CD4-positive, alpha-beta T cell (primary cell): Measurements from ENCODE around the gene SUPT6H. TPM values are rescaled to one million over a fixed set of nuclear protein-coding genes. Genes with fewer than 3 reads are reported as not detected.
"Not testable (repeated sequence)": the region's sequence is repeated elsewhere in the genome, so short reads cannot be mapped to it uniquely, and the experiment has no call there.

Source experiments
- ATAC-seq: fragments of 200-7000 bp; cut with Tn5 transposase; one replicate; pipeline ENCODE4 v1.10.0; 2022; ENCODE audit warnings: mild to moderate bottlenecking; ENCODE audit not compliant: poor library complexity
- CTCF ChIA-PET: fragments of 350-600 bp; sonication (Branson Sonifier 250); formaldehyde crosslinking; loops from one replicate; lab custom pipeline; 2021; ENCODE audit warnings: antibody characterized with exemption, inconsistent platforms; lab: Charles Lee
- POLR2A ChIA-PET: fragments of 350-600 bp; sonication (Branson Sonifier 250); formaldehyde crosslinking; loops from one replicate; lab custom pipeline; 2021; ENCODE audit warnings: antibody characterized with exemption, inconsistent platforms; lab: Charles Lee
- DNase-seq, 14 experiments: peaks; one replicate each; pipeline ENCODE4 v3.0.0-alpha.2; 2013 to 2020; ENCODE audit warnings: mixed read lengths in 2 of 14
- H3K27ac ChIP-seq, 2 donors: one replicate each; pipeline versions ENCODE4 v1.5.1 to v1.7.0; 2013; ENCODE audit warnings: low read length in 2 of 2, low read depth in 1 of 2, mild to moderate bottlenecking in 1 of 2
- H3K27me3 ChIP-seq, 2 experiments: 1 replicate in 1 of 2; 2 replicates in 1 of 2; pipeline versions ENCODE4 v1.6.1 to v1.7.0; 2013; ENCODE audit warnings: low read length in 2 of 2, control low read depth in 1 of 2, mild to moderate bottlenecking in 1 of 2, moderate library complexity in 1 of 2; ENCODE audit not compliant: insufficient read depth in 2 of 2, control insufficient read depth in 1 of 2
- H3K36me3 ChIP-seq: one replicate; pipeline ENCODE4 v1.6.1; 2013; ENCODE audit warnings: low read length, control low read depth; ENCODE audit not compliant: insufficient read depth
- H3K4me1 ChIP-seq: one replicate; pipeline ENCODE4 v1.6.1; 2013; ENCODE audit warnings: low read length, control low read depth; ENCODE audit not compliant: insufficient read depth
- H3K4me3 ChIP-seq: one replicate; pipeline ENCODE4 v1.5.1; 2013; ENCODE audit warnings: mild to moderate bottlenecking, low read length, moderate library complexity
- H3K9me3 ChIP-seq, 2 experiments: 1 replicate in 1 of 2; 2 replicates in 1 of 2; pipeline versions ENCODE4 v1.6.1 to v1.7.0; 2013; ENCODE audit warnings: low read length in 2 of 2, mild to moderate bottlenecking in 2 of 2, control low read depth in 1 of 2, moderate library complexity in 1 of 2; ENCODE audit not compliant: control insufficient read depth in 1 of 2, insufficient read depth in 1 of 2
- H3K27ac Mint-ChIP-seq: one replicate; pipeline ENCODE4 v1.8.0; 2020; ENCODE audit warnings: mixed read lengths
- H3K27me3 Mint-ChIP-seq: one replicate; pipeline ENCODE4 v1.8.0; 2021; ENCODE audit warnings: mixed read lengths
- H3K36me3 Mint-ChIP-seq: one replicate; pipeline ENCODE4 v1.8.0; 2021; ENCODE audit warnings: low read depth, mixed read lengths
- H3K4me1 Mint-ChIP-seq: one replicate; pipeline ENCODE4 v1.8.0; 2021; ENCODE audit warnings: low read depth, mixed read lengths
- H3K4me3 Mint-ChIP-seq: one replicate; pipeline ENCODE4 v1.8.0; 2020; ENCODE audit warnings: mild to moderate bottlenecking, mixed read lengths
- H3K9me3 Mint-ChIP-seq: one replicate; pipeline ENCODE4 v1.8.0; 2020; ENCODE audit warnings: mixed read lengths
- intact Hi-C, 2 experiments: fragments of 100-400 bp; cut with DNase I in 1 of 2; cut with micrococcal nuclease in 1 of 2; formaldehyde crosslinking; loops; one replicate each; pipeline versions ENCODE4 v1.15.1 to v1.9.0; 2023 to 2025; cut with DNase I, micrococcal nuclease
- total RNA-seq, 174 experiments: library from RNA in 2 of 174; stranded (reverse) in 2 of 174; gene quantifications; one replicate each; pipeline ENCODE4 v1.2.3 and lab custom pipeline; 2021 to 2026
- TF ChIP-seq, protein P1 (sequence below): fragments of 200-600 bp; IDR thresholded peaks from one replicate; pipeline ENCODE4 v1.8.0; 2022; ENCODE audit warnings: antibody characterized with exemption, mild to moderate bottlenecking

The SUPT6H gene
- total RNA-seq, 2 experiments from 2014 or later, result 149 to 151 TPM

DNA sequence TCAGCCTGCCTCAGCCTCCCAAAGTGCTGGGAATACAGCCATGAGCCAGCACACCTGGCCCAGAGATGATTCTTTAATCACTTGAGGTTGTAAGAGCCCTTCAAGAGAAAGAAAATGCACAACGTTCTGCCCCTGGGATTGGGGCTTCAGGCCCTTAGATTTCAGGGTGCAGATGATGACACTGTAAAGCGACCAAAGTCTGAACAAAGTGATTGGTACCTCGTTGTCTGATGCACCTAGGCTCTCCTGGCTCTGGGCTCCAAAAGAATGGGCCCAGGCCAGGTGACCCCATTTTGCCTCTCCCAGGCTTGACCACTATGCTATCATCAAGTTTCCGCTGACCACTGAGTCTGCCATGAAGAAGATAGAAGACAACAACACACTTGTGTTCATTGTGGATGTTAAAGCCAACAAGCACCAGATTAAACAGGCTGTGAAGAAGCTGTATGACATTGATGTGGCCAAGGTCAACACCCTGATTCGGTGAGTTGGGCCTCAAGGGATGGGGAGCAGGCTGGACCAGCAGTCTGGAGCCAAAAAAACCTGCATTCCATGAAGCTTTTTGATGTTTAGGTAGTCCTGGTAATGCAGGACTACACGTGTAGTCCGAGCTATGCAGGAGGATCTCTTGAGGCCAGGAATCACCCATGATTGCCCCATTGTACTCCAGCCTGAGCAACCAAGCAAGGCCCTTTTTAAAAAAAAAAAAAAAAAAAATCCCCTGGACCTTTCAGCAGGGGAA lies 60.6 kb downstream of the SUPT6H start:
- no peak for DNase-seq
- TF ChIP-seq, protein P1, sequence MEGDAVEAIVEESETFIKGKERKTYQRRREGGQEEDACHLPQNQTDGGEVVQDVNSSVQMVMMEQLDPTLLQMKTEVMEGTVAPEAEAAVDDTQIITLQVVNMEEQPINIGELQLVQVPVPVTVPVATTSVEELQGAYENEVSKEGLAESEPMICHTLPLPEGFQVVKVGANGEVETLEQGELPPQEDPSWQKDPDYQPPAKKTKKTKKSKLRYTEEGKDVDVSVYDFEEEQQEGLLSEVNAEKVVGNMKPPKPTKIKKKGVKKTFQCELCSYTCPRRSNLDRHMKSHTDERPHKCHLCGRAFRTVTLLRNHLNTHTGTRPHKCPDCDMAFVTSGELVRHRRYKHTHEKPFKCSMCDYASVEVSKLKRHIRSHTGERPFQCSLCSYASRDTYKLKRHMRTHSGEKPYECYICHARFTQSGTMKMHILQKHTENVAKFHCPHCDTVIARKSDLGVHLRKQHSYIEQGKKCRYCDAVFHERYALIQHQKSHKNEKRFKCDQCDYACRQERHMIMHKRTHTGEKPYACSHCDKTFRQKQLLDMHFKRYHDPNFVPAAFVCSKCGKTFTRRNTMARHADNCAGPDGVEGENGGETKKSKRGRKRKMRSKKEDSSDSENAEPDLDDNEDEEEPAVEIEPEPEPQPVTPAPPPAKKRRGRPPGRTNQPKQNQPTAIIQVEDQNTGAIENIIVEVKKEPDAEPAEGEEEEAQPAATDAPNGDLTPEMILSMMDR, result no peak
- no peaks in the 10 kb centered on the region for H3K9me3 Mint-ChIP-seq
- peak overlapping the region; percentile 39 for H3K4me3 Mint-ChIP-seq
- H3K27ac Mint-ChIP-seq, result peak overlapping the region; percentile 67
- peaks cover 13% of the 10 kb centered on the region for H3K27me3 Mint-ChIP-seq
- Histone ChIP-seq H3K36me3 (peaks cover 47% of the 10 kb centered on the region), H3K4me1 (peaks cover 80% of the 10 kb centered on the region), H3K27me3 (peaks cover under 1 to 3% of the 10 kb centered on the region in 2 experiments), H3K27ac (no peak overlapping the region), H3K4me3 (no peak overlapping the region), H3K9me3 (no peaks in the 10 kb centered on the region)
- intact Hi-C loops, result no loop called here
- H3K36me3 Mint-ChIP-seq, result peaks cover 60% of the 10 kb centered on the region
- CTCF ChIA-PET, result interaction anchor here (0.6 to 10.8 kb wide), 4 partner anchors 25 to 180 kb away, joined by 3 to 373 read pairs (median 6); partner anchors contain the start of gene TRAF4
- no peak for ATAC-seq
- POLR2A ChIA-PET, result interaction anchor here (1.5 to 4.1 kb wide), 2 partner anchors 12 to 227 kb away, joined by 5 to 110 read pairs; partner anchors contain the start of gene PROCA1
- H3K4me1 Mint-ChIP-seq, result peaks cover 80% of the 10 kb centered on the region

DNA sequence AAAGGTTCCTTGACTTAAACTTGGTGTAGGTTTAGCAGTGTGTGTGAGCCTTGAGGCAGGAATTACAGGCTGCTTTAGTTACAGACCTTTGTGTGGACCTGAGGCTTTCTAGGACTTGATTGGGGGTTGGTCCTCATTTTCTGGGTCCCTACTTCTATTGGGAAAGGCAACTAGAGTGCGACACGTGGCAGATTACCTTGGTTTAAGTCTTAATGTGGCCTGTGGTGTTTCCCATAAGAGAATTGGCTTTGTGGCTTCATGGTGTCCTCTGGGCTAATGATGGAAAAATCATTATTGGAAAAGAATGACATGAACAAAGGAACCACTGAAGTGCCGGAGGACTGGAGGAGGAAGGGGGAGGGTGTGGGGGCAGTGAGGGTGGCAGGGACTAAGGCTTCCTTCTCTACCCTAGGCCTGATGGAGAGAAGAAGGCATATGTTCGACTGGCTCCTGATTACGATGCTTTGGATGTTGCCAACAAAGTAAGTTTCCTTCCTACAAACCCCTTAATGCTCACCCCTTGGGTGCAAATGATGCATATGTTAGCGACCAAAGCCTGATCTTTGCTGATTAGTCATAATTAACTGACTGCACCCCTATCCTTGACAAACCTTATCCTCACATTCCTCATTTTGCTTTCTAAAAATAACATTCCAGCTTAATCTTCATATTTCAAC lies 61.3 kb downstream of the SUPT6H start:
- POLR2A ChIA-PET, result interaction anchor here (6.5 kb wide), 1 partner anchor 228 kb away, joined by 149 read pairs; the partner anchor contains the start of gene PHF12
- no peak overlapping the region for H3K4me3 ChIP-seq
- DNase-seq, result no peak
- Mint-ChIP-seq H3K27me3 (peaks cover 8% of the 10 kb centered on the region), H3K27ac (peak overlapping the region; percentile 67), H3K4me1 (peaks cover 81% of the 10 kb centered on the region), H3K36me3 (peaks cover 66% of the 10 kb centered on the region), H3K9me3 (no peaks in the 10 kb centered on the region), H3K4me3 (peak overlapping the region; percentile 66)
- peaks cover 47% of the 10 kb centered on the region for H3K36me3 ChIP-seq
- H3K4me1 ChIP-seq, result peaks cover 82% of the 10 kb centered on the region
- no peak for ATAC-seq
- H3K27me3 ChIP-seq, result no peaks in the 10 kb centered on the region
- TF ChIP-seq, protein P1, result no peak
- H3K9me3 ChIP-seq, result no peaks in the 10 kb centered on the region
- intact Hi-C loops, result no loop called here
- no peak overlapping the region for H3K27ac ChIP-seq
- CTCF ChIA-PET, result interaction anchor here (1.4 to 10.8 kb wide), 2 partner anchors 24 to 179 kb away, joined by 3 to 373 read pairs; partner anchors contain the start of gene TRAF4

DNA sequence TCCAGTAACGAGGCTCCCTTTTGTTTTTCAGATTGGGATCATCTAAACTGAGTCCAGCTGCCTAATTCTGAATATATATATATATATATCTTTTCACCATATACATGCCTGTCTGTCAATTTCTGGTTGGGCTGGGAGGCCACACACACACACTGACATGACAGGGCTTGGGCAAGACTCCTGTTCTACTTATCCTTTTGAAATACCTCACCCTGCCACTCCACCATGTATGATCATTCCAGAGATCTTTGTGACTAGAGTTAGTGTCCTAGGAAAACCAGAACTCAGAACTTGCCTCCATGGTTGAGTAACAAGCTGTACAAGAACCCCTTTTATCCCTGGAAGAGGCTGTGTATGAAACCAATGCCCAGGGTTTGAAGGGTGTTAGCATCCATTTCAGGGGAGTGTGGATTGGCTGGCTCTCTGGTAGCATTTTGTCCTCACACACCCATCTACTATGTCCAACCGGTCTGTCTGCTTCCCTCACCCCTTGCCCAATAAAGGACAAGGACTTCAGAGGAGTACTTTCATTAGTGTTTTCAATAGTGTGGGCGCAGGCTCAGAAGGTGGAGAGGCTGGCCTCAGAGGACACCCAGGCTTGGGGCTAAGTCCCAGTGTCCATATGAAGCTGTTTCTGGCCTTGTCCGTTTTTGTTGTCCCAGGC lies 62.0 kb downstream of the SUPT6H start:
- peaks cover 47% of the 10 kb centered on the region for H3K36me3 ChIP-seq
- H3K4me3 Mint-ChIP-seq, result peak overlapping the region; percentile 86
- ChIA-PET CTCF (interaction anchor here (1.4 to 10.8 kb wide), 3 partner anchors 24 to 178 kb away, joined by 3 to 373 read pairs (median 70); partner anchors contain the start of gene TRAF4), POLR2A (interaction anchor here (5.7 to 6.5 kb wide), 2 partner anchors 13 to 227 kb away, joined by 58 to 149 read pairs; partner anchors contain the start of genes PHF12 and PROCA1)
- H3K4me1 Mint-ChIP-seq, result peaks cover 82% of the 10 kb centered on the region
- not testable (repeated sequence) for H3K27me3 ChIP-seq, H3K9me3 ChIP-seq, H3K27ac ChIP-seq, H3K27me3 Mint-ChIP-seq, ATAC-seq, DNase-seq, H3K9me3 Mint-ChIP-seq, H3K4me3 ChIP-seq
- H3K4me1 ChIP-seq, result peaks cover 80% of the 10 kb centered on the region
- peak overlapping the region; percentile 67 for H3K27ac Mint-ChIP-seq
- intact Hi-C loops, result loop anchor here in 1 of 2 experiments (2.0 kb wide), 1 partner anchor 393 kb away; no protein-coding TSS in a partner anchor
- H3K36me3 Mint-ChIP-seq, result peaks cover 72% of the 10 kb centered on the region
